HG03280 (cell line): ENCODE data around the gene EPHA6.
"Not testable (repeated sequence)": the region's sequence is repeated elsewhere in the genome, so short reads cannot be mapped to it uniquely, and the experiment has no call there.

Experiments
- ATAC-seq: cut with Tn5 transposase; IDR thresholded peaks from one replicate; pipeline ENCODE4 v1.9.1; 2021; ENCODE audit warnings: mild to moderate bottlenecking, moderate library complexity; ENCODE audit not compliant: unreplicated experiment

Gene EPHA6

DNA sequence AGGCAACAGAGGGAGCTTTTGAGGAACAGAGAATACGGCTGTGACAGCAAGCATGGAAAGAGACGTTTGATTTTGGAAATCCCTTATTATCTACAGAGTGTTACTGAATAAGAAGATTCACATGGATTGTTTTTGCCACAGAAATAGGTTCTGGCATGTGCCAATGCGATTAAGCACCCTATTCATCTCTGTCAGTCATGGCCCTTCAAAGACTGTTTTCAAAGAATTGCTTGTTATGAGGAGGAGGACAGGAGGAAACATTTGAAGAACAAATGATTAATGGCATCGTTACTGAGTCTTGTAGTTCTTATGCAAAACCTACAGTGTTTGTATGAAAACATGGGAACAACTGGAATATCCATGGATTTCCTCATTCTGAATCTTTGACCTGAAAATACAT lies 86.2 kb downstream of the EPHA6 start:
- no peak for ATAC-seq

- ATAC-seq = no peak
These were observed 101.1 kb downstream of the EPHA6 start for GRCh38 chr3:96915445-96915844.

DNA sequence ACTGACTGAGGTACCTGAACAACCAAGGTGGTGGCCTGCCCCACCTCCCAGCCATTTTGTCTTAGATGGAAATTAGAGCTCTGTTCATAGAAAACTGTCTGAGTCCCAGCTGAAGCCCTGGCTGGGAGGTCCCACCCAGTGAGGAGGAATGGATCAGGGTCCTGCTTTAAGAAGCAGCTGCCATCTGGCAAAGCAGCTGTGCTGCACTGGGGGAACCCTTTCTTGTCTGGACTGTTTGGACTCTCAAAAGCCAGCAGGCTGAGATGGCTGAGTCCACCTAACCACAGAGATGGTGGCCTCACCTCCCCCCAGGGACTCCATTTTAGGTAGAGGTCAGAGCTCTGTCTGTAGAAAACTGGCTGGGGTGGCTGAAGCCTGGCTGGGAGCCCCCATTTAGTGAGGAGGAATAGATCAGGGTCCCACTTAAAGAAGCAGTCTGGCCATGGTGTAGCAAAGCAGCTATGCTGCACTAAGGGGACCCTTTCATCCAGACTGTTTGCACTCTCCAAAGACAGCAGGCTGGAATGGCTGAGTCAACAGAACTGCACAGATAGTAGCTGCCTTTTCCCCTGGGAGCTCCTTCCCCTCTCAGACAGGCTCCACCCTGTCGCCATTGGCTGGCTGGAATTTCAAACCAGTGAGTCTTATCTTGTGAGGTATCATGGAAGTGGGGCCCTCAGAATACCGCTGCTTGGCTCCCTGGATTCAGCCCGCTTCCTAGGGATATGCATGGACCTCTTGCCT lies 116.9 kb downstream of the EPHA6 start:
- no peak for ATAC-seq

DNA sequence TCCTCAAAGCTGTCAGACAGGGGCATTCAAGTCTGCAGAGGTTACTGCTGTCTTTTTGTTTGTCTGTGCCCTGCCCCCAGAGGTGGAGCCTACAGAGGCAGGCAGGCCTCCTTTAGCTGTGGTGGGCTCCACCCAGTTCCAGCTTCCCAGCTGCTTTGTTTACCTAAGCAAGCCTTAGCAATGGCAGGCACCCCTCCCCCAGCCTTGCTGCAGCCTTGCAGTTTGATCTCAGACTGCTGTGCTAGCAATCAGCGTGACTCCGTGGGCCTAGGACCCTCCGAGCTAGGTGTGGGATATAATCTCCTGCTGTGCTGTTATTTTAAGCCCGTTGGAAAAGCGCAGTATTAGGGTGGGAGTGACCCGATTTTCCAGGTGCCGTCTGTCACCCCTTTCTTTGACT lies 127.7 kb downstream of the EPHA6 start:
- ATAC-seq = not testable (repeated sequence)

DNA sequence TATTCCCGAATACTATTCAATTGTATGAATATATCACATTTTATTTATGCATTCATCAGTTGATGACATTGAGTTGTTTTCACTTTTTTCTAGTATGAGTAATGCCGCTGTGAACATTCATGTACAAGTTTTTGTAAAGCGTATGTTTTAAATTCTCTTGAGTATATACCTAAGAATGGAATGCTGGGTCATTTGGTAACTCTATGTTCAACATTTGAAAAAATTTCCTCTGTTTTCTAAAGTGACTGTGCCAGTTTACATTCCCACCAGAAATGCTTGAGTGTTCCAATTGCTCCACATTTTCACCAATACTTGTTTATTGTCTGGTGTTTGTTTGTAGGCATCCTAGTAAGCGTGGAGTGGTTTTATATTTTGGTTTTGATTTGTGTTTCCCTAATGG lies 144.5 kb downstream of the EPHA6 start:
- no peak for ATAC-seq

- no peak for ATAC-seq
These were observed 145.1 kb downstream of the EPHA6 start for GRCh38 chr3:96959474-96959873.

DNA sequence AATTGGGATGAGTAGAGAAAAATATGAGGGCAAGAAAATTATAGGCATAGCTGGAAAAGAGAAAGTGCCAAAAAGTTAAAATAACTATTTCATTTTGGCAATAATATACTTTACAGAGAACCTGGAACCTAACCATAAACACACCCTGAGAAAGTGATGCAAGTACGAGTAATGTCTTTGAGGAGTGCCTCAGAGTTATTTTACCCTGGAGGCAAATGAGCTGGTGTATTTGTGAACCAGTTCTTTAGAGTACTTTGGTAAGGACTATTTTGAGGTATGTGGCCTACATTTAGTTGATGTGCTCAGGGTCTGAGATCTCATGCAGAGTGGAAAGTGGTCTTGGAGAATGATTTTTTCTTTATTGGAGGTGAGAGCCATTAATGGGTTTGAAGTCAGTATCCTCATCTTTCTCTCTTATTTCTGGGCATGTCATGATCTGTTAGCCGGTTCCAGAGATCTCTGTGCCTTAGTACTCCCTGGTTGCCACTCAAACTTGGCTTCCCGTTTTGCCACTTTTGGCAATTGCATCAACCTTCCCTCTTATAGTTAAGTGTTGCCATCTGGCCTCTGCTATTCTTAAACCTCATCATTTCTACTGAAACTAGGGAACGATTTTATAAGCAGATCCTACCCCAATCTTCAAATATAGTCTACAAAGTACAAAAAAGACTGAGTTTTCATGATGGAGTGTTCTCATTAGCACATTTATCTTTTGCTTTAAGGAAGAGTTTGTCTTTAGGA lies 145.7 kb downstream of the EPHA6 start:
- ATAC-seq = no peak

GRCh38 chr3:96960661-96961330 lies 146.4 kb downstream of the EPHA6 start:
- no peak for ATAC-seq

DNA sequence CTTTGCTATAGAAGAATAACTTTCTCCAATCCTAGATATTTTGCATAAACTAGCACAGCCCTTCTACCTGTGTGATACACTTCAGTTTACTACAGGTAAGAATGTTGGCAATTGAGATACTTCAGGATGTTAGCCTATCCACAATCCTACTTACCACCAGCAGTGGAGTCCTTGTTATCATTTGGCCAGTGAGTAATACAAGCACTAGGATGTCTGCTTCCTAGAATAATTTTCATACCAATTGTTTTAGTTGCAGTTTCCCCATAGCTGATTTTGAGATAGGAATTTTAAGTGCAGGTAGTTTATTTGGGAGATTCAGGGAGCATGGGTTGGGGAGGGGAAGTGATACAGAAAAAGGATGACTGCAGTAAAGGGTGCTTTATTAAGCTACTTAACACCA lies 147.2 kb downstream of the EPHA6 start:
- ATAC-seq = no peak

DNA sequence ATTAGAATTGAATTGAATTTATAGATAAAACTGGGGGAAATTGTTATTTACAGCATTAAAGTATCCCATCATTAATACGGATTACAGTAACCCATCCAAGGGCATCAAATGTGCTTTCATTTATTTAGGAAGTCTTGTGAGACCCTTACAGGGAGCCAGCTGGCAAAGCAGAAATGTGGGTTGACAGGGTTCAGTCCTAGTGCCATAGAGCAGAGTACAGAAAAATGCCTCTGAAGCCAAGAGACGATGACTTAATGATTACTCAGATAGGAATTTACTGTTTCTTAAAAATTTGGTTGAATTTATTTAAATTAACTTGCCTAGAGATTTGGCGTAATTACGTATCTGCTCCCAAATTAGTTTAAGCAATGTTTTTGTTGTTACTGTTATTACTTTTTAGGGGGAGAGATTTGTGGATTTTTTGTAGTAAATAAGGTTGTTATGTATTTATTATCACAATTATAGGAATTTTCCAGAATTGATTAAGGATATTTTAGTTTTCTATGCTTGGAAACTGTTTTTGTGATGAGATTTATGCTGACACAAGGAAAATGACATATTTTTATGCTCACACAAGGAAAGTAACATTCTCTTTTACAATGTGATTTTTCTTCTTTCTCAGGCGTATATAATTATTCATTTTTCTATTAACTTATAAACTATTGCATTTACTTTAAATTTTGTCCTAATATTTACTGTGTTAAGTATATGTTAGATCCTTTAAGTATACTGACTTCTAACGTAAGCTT lies 152.0 kb downstream of the EPHA6 start:
- ATAC-seq = no peak

- no peak for ATAC-seq
These were observed 155.8 kb downstream of the EPHA6 start for GRCh38 chr3:96970211-96970610.

GRCh38 chr3:96977671-96978070 lies 163.3 kb downstream of the EPHA6 start:
- no peak for ATAC-seq

- not testable (repeated sequence) for ATAC-seq
These were observed 169.3 kb downstream of the EPHA6 start for GRCh38 chr3:96983716-96984115.

DNA sequence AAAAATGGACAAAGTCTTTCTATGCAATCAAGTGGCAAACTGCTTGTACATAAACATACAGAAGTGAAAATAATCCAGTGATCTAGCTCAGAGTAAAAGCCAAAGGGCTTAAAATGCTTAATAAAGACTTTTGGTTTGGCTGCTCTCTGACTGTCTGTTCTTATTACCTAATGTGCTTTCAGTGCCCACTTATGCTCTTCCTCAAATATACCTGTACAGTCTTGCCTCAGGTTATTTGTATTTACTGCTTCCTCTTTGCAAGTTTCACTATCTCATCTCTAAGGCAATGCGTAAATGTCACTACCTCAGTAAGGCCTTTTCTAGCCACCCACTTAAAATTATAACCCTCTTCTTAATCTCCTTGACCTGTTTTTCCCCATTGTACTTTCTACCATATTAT lies 171.8 kb downstream of the EPHA6 start:
- ATAC-seq = no peak

DNA sequence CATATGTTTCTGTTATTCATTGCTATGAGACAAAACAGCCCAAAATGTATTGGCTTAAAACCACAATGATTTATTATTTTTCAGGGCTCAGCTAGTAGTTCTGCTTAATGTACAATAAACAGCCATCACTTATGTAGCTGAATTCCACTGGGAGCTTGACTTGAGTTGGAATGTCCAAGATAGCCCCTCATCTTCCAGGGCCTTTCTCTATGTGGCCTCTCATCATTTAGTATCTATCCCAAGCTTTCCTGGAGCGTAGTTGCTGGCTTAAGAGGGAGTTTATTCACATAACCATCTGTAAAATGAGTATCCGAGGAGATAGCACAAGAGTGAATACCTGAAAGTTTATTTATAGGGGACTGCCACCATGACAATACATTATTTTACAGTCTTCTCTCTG lies 176.8 kb downstream of the EPHA6 start:
- ATAC-seq = no peak

DNA sequence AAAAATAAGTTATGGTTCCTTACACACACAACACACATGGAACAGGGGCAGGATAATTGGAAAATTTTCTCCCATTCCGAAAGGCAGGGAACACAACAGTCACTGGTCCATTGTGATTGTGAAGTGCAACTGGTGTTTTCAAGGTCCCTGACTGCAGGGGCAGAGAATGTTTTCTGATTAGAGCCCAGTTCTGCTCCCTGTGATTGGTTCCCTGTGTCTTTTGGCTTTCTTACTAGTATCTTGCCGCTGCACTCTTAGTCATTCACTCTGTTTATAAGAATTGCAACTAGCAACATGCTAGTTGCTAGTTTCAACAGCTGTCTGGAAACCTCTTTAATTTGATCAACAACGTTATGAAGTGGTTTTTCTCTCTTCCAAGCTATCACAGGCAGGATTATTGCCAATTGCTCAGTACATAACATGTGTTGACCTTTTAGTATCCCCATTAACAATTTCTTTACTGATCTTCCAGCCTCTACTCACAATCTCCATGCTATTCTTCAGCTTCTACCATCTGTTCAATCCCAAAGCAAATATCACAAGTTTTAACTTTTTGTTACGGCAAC lies 177.5 kb downstream of the EPHA6 start:
- ATAC-seq = no peak

DNA sequence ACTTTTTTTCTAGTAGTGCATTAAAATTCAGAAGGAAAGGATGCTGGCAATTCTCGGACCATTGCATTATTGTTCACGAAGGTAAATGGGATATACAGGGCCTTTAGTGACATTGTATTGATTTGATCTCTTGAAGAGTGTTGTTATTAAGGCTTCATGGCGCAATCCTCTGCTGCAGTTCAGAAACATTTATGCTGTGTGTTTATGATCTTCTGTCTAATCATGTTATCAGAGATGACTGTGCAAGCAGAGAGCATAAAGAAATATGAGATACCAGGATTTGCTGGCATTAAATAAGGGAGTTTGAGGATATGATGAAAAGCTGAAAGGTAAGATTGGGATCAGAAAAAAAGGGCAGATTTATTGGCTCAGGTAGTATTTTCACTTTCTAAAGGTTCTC lies 180.6 kb downstream of the EPHA6 start:
- no peak for ATAC-seq

DNA sequence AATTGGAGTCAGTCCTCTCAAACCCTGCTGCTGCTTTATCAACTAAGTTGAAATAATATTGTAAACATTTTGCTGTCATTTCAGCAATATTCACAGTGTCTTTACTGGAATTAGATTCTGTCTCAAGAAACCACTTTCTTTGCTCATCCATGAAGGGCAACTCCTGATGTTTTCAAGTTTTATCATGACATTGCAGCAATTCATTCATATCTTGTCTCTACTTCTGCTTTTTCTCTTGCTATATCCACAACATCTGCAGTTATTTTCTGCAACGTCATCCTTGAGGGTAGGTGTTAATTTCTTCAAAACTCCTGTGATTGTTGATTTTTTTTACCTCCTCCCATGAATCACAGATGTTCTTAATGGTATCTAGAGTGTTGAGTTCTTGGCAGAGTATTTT lies 181.6 kb downstream of the EPHA6 start:
- no peak for ATAC-seq

GRCh38 chr3:97001611-97002010 lies 187.2 kb downstream of the EPHA6 start:
- ATAC-seq = no peak

DNA sequence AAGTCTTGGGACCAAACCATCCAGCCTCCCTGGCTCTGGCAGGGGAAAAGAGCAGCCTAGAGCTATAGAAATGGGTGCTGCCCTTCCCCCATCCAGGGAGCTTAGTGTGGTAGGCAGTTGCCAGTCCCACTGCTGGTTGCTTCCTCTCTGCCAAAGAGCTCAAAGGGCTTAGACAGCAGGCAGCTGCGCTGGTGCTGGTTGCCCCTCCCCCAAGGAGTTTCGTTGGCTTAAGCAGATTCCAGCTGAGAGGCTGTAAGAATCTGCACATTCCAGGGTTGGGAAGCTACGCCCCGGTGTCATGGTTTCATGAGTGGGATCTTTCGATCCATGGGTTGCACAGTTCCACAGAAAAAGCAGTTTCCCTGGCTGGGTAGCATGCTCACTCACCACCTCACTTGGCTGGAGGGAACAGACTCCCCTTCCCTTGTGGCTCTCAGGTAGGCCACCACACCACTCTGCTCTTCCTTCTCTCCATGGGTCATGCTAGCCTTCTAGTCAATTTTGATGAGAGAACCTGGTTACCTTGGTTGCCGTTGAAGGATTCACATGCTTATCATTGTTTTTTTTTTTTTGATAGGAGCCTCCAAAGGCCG lies 195.1 kb downstream of the EPHA6 start:
- no peak for ATAC-seq
